ENCODE results near the gene SFTPA1.
"Not testable (repeated sequence)": the region's sequence is repeated elsewhere in the genome, so short reads cannot be mapped to it uniquely, and the experiment has no call there.

Gene SFTPA1

DNA sequence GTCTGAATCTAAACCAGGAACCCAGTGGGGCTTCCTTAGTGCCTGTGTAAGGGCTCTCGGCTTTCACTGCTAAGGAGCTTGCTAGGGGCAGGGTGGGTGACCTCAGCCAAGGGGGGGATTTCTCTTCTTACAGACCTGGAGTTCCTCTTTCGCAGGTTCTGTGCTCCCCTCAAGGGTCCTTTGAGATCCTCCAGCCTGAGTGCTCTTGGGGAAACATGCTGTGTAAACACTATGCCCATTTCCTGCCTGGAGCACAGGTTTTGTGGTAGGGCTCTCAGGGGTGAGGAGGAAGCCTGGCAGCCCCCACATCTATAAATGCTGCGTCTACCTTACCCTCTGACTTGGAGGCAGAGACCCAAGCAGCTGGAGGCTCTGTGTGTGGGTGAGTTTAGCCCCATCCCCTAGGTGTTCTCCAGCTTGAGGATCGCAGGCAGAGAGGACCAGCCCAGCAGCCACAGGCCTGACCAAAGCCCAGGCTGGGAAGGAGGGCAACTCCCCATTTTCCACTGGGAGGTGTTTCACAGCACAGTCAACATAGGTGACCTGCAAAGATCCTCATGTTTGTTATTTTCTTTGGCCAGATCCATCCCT, at the start of gene SFTPA1:
SFTPA1 (plus strand) TSS at position 339 of the 591 bp plus-strand sequence. CDS start 887 bp downstream, outside the sequence.
- no peak for DNase-seq

DNA sequence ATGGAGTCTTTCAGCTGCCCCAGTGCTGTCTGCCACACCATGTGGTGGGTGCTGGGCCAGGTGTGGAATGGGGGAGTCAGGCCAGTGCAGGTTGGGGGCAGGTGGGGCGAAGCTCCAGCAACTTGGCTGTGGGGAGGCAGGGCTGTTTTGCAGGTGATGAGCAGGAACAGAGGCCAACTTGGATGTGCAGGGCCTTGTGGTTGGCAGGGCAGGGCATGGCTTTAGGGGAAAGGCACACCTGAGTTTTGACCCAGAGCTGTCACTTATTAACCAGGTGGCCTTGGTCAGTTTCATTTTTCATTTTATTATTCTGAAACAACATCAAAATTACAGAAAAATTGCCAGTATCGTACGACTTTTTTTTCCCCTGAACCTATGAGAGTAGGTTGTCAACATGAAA, 49.5 kb upstream of the SFTPA1 start:
- no peak for DNase-seq

DNA sequence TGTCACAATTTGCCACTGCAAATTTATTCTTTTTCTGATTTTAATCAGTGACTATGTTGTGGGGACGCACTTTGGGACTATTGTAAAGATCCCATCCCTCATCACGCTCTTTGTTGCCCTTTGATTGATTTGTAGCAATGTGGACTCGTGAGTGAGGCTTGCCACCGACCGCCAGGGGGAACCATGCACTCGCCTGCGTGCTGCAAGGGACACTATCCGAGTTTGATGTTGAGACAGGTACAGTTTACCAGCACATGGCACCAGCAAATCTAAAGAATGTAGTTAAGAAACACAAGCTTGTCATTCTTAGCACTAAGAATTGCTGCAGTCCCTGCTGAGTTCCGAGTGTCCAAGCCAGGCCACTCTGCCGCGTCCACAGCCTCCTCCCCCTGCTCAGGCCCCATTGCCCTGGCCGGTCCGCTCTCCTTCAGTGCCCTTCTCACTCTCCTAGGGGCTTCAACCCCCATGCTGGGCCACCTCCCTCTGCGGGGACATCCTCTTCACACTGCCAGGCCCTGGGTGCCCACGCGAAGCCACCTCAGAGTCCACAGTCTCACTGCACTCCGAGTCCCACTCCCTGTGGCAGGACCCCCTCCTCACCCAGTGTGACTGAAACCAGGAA, 48.5 kb upstream of the SFTPA1 start:
- peak; percentile 64 for DNase-seq

DNA sequence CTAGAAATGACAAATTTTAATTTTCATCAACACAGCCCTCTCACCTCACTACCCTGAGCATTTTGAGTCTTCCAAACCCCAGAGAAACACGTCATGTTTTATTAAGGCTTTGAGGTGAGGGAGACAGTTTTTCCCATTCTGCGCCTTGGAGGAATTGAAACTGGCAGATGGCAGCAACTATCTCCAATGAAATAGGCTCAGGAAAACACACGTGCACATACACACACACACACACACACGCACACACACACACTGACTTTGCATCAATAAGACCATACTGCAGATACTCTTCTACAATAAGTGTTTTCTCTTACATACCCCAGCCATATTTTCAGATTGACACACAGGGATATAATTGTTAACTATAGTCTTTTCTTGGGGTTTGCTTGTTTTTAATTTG, 47.3 kb upstream of the SFTPA1 start:
- DNase-seq = no peak

DNA sequence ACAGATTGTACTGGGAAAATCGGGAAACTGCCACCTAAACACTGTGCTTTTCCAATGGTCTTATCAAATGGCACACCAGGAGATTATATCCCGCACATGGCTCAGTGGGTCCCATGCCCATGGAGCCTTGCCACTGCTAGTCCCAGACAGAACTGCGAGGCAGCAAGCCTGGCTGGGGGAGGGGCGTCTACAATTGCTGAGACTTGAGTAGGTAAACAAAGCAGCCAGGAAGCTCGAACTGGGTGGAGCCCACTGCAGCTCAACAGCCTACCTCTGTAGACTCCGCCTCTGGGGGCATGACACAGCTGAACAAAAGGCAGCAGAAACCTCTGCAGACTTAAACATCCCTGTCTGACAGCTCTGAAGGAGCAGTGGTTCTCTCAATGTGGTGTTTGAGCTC, 40.1 kb upstream of the SFTPA1 start:
- DNase-seq = not testable (repeated sequence)

DNA sequence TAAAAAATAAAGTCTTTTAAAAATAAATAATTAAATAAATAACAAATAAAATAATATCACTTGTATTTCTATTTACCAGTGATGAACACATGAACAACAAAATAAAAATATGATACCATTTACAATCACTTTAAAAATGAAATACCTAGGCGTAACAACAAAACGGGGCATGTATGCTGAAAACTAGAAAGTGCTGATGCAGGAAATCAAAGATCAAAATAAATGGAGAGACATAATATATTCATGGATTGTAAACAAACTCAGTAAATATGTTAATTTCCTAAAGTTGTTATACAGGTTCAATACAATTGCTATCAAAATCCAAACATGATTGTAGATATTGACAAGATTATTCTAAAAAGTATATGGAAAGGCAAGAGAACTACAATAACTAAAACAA, 31.4 kb upstream of the SFTPA1 start:
- DNase-seq = no peak

DNA sequence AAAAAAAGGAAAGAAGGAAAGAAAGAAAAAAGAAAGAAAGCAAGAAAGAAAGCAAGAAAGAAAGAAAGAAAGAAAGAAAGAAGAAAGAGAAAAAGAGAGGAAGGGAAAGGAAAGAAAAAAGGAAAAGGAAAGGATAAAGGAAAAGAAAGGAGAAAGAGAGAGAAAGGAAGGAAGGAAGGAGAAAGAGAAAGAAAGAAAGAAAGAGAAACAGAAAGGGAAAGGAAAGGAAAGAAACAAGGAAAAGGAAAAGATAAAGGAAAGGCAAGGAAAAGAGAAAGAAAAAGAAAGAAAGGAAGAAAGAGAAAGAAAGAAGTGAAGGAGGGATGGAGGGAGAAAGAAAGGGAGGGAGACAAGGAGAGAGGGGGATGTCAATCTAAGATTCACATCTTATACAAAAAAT, 29.7 kb upstream of the SFTPA1 start:
- no peak for DNase-seq

DNA sequence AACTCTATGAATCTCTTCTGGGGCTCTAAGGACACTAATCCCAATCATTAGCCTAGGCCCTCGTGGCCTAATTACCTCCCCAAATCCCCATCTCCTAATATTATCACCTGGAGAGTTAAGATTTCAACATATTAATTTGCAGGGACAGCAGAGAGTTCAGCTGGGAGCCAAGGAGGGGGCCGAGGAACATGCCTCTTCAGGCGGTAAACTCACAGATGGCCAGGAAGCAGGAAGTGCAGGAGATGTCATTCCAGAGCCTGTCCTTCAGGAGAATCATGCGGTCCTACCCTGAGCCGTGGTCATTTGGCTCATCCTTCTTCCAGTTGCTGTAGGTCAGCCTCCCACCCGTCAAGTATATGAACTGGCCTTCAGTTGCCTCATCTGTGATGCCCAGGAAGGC, 28.6 kb upstream of the SFTPA1 start:
- DNase-seq = no peak

DNA sequence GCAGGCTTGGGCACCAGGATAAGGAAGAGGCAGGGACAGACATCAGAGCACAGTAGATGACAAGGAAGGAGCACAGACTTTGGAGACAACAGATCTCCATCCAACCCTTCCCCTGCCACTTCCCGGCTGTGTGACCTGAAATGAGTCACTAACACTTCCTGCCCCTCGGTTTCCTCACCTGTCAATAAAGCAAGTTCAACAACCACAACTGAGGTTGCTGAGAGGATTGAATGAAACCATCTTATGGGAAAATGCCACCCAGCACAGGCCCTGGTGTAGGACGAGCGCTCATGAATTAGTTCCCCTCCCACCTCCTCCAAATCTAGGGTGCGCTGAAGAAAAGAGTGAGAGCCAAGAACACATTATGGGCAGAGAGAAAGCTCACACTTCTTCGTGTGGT, 27.8 kb upstream of the SFTPA1 start:
- DNase-seq = not testable (repeated sequence)

DNA sequence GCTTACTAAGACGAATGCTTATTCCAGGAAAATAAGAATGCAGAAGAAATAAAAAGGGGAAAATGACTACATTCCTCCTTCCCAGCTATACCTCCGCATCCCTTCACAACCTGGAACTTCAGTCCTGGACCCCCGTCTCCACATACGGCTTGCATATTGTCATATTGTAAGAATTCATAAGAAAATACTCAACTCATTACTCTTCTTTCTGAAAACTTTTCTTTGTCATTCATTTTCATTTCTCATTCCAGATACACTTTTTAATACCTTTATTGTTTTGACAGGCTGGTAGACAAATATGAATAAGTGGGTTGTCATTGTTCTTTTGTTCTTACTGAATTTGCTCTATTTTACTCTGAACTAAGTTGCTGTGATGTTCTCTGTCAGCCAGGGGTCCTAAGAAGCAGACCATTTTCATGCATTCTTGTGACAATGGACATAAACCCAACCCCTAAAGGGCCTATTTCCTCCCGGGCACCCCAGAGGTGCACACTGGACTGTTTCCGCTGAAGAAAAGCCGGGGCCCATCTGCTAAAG, 27.2 kb upstream of the SFTPA1 start:
- DNase-seq = no peak

DNA sequence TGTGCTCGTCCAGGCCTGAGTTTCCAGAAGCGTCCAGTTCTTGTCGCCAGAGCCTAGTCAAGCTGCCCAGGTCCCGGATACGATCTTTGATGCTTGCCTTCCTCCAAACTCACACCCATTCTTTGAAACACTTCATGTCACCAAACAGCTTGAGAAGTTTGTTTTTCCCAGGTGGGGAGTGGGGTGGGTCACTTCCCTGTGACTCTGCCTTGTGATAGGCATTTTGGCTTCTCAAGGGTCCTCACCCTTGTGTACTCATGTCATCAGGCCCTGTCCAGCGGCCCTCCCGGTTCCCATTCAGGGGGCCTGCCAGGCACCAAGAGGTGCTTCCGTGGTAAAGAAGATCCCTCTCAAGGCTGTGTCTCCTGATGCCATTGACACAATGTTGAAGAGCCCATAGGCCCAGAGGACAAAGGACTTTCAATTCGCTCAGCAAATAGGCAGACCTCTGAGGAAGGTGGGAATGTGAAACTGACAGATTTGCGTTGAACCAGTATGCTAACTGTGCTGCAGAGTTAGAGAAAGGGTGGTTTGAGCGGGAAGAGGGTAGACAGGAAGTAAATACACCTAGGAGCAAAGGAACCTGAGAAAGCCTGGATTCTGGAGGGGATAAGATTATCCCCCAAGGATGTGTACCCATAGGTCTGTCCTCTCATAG, 24.7 kb upstream of the SFTPA1 start:
- DNase-seq = no peak

DNA sequence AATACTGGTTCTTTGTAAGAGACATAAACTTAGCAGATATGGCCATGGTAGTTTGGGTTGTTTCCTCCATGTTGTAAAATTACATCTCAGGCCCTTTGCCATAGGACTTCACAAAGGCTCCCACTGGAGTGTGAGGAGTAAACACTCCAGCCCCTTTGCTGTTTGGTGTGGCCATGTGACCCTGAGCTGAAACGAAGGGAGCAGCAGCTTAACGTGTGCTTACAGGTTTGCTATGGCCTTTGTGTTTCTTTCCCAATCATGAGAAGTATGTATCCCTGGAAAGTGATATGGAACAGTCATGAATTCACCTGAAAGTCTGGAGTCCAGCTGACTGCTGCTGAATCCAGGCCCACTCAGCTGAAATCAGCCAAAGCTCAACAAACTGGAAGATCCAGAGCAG, 23.8 kb upstream of the SFTPA1 start:
- DNase-seq = no peak

DNA sequence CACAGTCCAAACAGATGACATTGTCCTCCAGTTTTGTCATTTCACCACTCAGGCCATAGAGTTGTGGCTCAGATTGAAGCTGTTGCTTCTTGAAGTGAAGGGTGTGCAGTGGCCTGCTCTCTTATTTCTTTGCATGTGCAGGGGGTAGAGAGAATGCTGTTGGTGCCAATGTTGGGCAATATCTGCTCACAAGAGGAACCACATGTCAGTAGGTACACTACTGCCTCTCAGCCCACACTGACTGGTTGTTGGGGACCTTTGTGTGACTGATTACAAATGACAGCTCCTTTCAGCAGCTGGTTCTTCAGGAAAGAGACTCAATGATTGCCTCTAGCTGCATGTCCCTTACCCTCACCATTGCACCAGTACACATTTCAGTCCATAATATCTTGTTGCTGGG, 21.9 kb upstream of the SFTPA1 start:
- DNase-seq = no peak

DNA sequence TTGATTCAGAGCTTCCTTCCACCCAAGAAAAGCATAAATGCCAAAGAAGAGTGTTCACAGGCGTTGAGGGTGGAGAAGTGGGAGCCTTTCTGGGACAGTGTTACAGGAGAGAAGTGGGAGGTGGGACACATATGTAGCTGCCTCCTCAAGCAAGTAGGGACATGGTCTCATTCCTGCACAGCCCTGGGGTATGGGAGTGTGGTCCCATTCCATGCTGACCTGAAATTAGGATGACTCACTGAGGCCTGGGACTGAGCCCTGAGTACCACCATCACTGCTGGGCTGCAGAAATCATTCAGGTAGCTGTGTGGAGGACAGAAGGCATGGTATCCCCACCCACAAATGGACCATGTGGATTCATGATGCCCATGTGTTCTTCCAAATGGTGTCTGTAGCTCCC, 17.4 kb upstream of the SFTPA1 start:
- DNase-seq = no peak

DNA sequence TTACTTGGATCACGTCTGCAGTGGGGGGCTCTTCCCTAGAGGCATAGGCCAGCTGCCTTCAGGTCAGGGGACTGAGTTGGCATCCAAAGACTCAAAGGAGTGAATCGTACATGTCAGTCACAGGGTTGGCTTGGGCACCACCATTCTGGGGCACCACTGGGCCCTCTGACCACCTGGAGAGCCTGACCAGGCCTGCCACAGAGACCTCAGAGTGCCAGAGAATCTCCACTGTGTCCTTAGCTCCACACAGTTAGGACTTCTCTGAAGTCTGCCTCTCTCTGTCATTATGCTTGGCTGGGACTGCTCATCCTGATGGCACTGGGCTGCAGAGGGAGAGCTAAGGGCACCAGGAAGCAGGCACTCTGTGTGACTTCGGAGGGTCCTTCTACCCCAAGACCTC, 16.2 kb upstream of the SFTPA1 start:
- DNase-seq = not testable (repeated sequence)

DNA sequence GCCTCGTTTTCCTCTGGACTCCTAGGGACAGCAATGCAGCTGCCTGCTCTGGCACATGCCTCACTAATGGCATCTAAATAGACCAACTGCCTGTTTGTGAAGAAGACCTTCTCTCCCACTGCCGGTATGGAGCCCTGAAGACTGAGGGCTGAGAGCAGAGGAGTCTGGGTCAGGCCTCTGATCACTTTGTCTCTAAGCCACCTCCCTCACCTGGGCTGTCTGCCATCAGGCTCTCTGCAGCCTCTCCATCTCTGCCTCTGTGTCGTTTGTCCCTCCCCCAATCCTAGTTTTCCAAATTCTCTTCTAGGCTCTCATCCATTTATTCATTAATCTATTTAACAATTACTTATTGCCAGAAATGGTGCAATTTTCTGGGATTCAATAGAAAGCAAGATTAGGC, 15.2 kb upstream of the SFTPA1 start:
- DNase-seq = no peak

DNA sequence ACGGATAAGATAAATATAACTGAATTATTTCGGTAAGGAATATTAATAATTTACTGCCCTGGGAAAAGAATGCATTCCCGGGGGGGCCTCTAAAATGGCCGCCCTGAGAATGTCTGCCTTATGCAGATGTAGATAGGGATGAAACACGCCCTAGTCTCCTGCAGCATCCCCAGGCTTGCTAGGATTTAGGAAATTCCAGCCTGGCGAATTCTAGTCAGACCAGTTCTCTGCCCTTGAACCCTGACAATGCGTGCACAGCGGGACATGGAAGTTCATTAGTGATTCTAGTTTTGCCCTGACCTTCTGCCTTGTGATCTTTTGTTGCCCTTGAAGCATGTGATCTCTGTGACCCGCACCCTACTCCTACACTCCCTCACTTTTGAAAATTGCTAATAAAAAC, 11.1 kb upstream of the SFTPA1 start:
- DNase-seq = not testable (repeated sequence)

DNA sequence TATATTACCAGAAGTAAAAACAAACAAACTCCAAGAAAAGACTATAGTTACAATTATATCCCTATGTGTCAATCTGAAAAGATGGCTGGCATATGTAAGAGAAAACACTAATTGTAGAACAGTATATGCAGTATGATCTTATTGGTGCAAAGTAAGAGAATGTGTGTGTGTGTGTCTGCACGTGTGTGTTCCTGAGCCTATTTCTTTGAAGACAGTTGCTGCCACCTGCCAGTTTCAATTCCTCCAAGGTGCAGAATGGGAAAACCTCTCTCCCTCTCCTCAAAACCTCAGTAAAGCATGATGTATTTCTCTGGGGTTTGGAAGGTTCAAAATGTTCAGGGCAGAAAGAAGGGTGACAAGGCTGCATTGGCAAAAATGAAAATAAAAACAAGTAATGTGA, 8.8 kb upstream of the SFTPA1 start:
- DNase-seq = no peak

DNA sequence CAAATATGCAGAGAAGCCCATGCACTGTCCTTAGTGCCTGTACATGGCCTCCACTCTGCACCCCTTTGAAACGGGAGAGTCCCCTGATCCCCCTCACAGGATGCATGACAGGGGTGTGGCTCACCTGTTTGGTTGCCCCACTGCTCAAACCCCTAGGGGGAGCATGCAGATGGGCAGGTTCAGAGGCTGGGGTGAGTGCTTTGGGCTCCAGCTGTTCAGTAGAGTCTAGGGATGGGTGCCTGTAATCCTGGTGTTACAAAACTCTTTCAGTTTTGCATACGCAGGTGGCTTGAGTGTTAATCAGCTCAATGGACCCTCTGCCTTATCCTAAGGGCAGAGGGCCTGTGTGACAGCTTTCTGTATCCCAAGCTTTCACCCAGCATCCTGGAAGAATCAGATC, 7.8 kb upstream of the SFTPA1 start:
- DNase-seq = no peak

DNA sequence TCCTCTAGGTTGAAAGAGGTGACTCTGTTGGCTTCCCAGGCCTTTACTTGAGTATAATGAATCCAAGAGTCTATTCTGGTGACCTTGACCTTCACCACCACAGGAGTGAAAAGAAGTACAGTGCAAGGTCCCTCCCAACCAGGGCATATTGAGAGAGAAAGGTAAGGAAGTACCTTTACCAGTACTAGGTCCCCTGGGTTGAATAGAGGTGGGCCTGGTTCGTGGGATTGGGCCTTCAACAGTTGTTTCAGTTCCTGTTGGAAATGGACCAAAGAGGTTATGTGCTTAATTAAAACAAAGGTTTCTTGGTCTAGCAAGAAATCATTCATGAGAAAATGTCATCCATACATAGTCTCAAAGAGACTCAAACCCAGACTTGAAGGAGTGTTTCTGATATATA, 6.4 kb upstream of the SFTPA1 start:
- DNase-seq = no peak

DNA sequence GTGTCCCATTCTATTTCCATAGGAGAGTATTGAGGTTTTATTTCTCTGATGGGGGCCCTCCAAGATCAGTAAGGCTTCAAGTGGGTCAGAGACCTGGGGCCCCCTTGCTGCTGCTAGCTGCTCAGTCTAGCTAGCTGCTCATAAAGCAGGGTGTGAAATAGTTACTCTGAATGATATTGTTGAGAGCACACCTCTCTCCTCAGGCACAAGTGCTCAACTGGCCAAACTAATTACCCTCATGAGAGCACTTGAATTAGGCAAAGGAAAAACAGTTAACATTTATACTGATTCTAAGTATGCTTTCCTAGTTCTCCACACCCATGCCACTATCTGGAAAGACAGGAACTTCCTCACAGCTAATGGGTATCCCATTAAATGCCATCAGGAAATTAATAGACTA, 5.4 kb upstream of the SFTPA1 start:
- no peak for DNase-seq

DNA sequence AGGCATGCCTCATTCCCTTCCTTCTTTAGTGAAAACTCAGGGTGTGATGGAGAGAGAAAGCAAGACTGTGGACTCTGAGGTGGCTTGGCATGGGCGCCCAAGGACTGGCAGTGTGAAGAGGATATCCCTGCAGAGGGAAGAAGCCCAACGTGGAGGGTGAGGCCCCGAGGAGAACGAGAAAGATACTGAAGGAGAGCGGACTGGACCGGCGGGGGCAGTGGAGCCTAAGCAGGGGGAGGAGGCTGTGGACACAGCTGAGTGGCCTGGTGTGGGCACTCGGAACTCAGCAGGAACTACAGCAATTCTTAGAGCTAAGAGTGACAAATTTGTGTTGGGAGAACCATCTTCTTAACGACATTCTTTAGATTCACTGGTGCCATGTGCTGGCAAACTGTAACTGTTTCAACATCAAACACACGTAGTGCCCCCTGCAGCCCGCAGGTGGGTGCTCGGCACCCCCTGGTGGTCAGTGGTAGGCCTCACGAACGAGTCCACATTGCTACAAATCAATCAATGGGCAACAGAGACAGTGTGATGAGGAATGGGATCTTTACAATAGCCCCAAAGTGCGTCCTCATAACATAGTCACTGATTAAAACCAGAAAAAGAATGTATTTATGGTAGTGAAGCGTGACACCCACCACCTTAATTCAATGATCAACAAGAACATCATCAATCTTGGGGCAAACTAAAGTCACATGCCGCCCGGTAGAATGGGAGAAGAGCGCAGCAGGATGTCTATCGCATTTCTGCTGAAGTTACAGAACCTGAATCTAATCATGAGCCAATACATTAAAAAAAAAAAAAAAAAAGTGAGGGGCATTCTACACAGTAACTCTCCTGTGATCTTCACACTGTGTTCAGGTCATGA, 2.0 kb upstream of the SFTPA1 start:
- peak; percentile 22 for DNase-seq
